Measurements from ENCODE around the gene KANSL1L. TPM values are rescaled to one million over a fixed set of nuclear protein-coding genes. Genes with fewer than 3 reads are reported as not detected.

The KANSL1L gene
- total RNA-seq, 4 donors from 2014 or later, result 20.6 to 36.0 (median 27.7) TPM

- TF ChIP-seq CTCF (IDR thresholded peaks at IDR 0.05) (no peak), POLR2A (IDR thresholded peaks at IDR 0.05) (no peak)
Observed at GRCh38 chr2:210203147-210203546, 31.9 kb upstream of the KANSL1L start.

GRCh38 chr2:210199854-210200253 lies 28.6 kb upstream of the KANSL1L start:
- TF ChIP-seq POLR2A (IDR thresholded peaks at IDR 0.05) (no peak), CTCF (IDR thresholded peaks at IDR 0.05) (no peak)
- intact Hi-C loops (cut with DNase I; ENCODE audit: low total_unique reads), result loop anchor here (5.0 kb wide), 1 partner anchor 223 kb away; no protein-coding TSS in a partner anchor

More at GRCh38 chr2:210203147-210203546, 31.9 kb upstream of the KANSL1L start:
- WGBS, 2 donors, result 48 to 52% methylated on average over 1 of the region's 1 CpG
- intact Hi-C loops (cut with DNase I; ENCODE audit: low total_unique reads), result no loop called here
- no peak for DNase-seq (ENCODE audit: low spot score in 2 of 2)
- H3K4me3 ChIP-seq (ENCODE audit: low read depth, poor library complexity, severe bottlenecking), result no peak overlapping the region

GRCh38 chr2:210199186-210199765 lies 28.1 kb upstream of the KANSL1L start:
- peak in 1 of 3 donors; percentile 16 for TF ChIP-seq CTCF (IDR thresholded peaks at IDR 0.05)
- no peak for TF ChIP-seq POLR2A (IDR thresholded peaks at IDR 0.05)
- DNase-seq (ENCODE audit: low spot score in 2 of 2), result no peak

More at GRCh38 chr2:210199854-210200253, 28.6 kb upstream of the KANSL1L start:
- 96% methylated on average over 3 of the region's 3 CpGs for WGBS, 2 donors
- H3K4me3 ChIP-seq (ENCODE audit: low read depth, poor library complexity, severe bottlenecking), result no peak overlapping the region
- DNase-seq (ENCODE audit: low spot score in 2 of 2), result no peak

GRCh38 chr2:210198326-210198725 lies 27.1 kb upstream of the KANSL1L start:
- no peak for TF ChIP-seq CTCF (IDR thresholded peaks at IDR 0.05)
- no peak for TF ChIP-seq POLR2A (IDR thresholded peaks at IDR 0.05)
- intact Hi-C loops (cut with DNase I; ENCODE audit: low total_unique reads), result loop anchor here (5.0 kb wide), 1 partner anchor 221 kb away; no protein-coding TSS in a partner anchor
- 25 to 33% methylated on average over 1 of the region's 1 CpG for WGBS, 2 donors
- H3K4me3 ChIP-seq (ENCODE audit: low read depth, poor library complexity, severe bottlenecking), result no peak overlapping the region
- DNase-seq (ENCODE audit: low spot score in 2 of 2), result no peak

More at GRCh38 chr2:210199186-210199765, 28.1 kb upstream of the KANSL1L start:
- intact Hi-C loops (cut with DNase I; ENCODE audit: low total_unique reads), result loop anchor here (5.0 kb wide), 1 partner anchor 222 kb away; no protein-coding TSS in a partner anchor
- no peak overlapping the region for H3K4me3 ChIP-seq (ENCODE audit: low read depth, poor library complexity, severe bottlenecking)

- intact Hi-C loops (cut with DNase I; ENCODE audit: low total_unique reads), result loop anchor here (5.0 kb wide), 1 partner anchor 220 kb away; no protein-coding TSS in a partner anchor
- WGBS, 2 donors, result 87 to 90% methylated on average over 2 of the region's 2 CpGs
- no peak for DNase-seq (ENCODE audit: low spot score in 2 of 2)
- TF ChIP-seq CTCF (IDR thresholded peaks at IDR 0.05), result no peak
- TF ChIP-seq POLR2A (IDR thresholded peaks at IDR 0.05), result no peak
- no peak overlapping the region for H3K4me3 ChIP-seq (ENCODE audit: low read depth, poor library complexity, severe bottlenecking)
Observed at GRCh38 chr2:210197720-210198119, 26.5 kb upstream of the KANSL1L start.
